ENCODE data around the gene COPG1.
A peak's percentile ranks its signal among the peaks of the same experiment; 100 is the strongest.

The COPG1 gene

GRCh38 chr3:129312671-129313414, 63.4 kb downstream of the COPG1 start:
- no peaks in the 10 kb centered on the region for H3K36me3 ChIP-seq (ENCODE audit: control insufficient read depth in 1 of 2, insufficient read depth in 2 of 2, low read depth in 1 of 2, low read length in 2 of 2)
- no peak overlapping the region for H3K27ac ChIP-seq (ENCODE audit: low read length, poor library complexity, severe bottlenecking)
- no peak overlapping the region for H4K8ac ChIP-seq (ENCODE audit: low read length)
- no peak overlapping the region for H3K14ac ChIP-seq (ENCODE audit: low read length in 2 of 2)
- no peak overlapping the region for H3K23ac ChIP-seq (ENCODE audit: low read length in 2 of 2)
- H2BK120ac ChIP-seq (ENCODE audit: low read depth, low read length) = no peak overlapping the region
- no peak overlapping the region for H2BK15ac ChIP-seq (ENCODE audit: low read depth, poor library complexity, severe bottlenecking)
- H2AK5ac ChIP-seq (ENCODE audit: low read length, severe bottlenecking) = no peak overlapping the region
- no peak overlapping the region for H3K18ac ChIP-seq (ENCODE audit: low read depth in 1 of 2, low read length in 2 of 2)
- H3K27me3 ChIP-seq (ENCODE audit: control insufficient read depth in 1 of 2, insufficient read depth in 1 of 2, low read length in 2 of 2) = no peaks in the 10 kb centered on the region
- no peak overlapping the region for H3K9ac ChIP-seq (ENCODE audit: low read length)
- H3K4me2 ChIP-seq (ENCODE audit: low read length, poor library complexity, severe bottlenecking) = no peak overlapping the region
- no peak overlapping the region for H2AFZ ChIP-seq (ENCODE audit: low read depth, low read length)
- no peak overlapping the region for H2BK12ac ChIP-seq (ENCODE audit: low read length in 2 of 2)
- no peak overlapping the region for H3K4me3 ChIP-seq (ENCODE audit: insufficient read depth in 1 of 2, low read depth in 1 of 2, low read length in 2 of 2)
- DNase-seq = peak; percentile 42
- peaks cover 14% of the 10 kb centered on the region for H3K4me1 ChIP-seq (ENCODE audit: control insufficient read depth, insufficient read depth, low read depth, low read length)
- no peak overlapping the region for H4K91ac ChIP-seq (ENCODE audit: low read length)
- H3K9me3 ChIP-seq (ENCODE audit: control insufficient read depth, low read length) = no peaks in the 10 kb centered on the region
- peaks cover 19% of the 10 kb centered on the region for H3K79me1 ChIP-seq (replicated peaks; ENCODE audit: low read length, poor library complexity, severe bottlenecking)
- H3K4ac ChIP-seq (ENCODE audit: low read depth in 1 of 2, low read length in 2 of 2) = peak overlapping the region in 1 of 2 experiments; percentile 52
- H2BK5ac ChIP-seq (ENCODE audit: low read depth, low read length, poor library complexity, severe bottlenecking) = no peak overlapping the region

- Histone ChIP-seq H3K4me1 (ENCODE audit: control insufficient read depth, insufficient read depth, low read depth, low read length) (peaks cover 14% of the 10 kb centered on the region), H3K23ac (ENCODE audit: low read length in 2 of 2) (no peak overlapping the region), H2BK120ac (ENCODE audit: low read depth, low read length) (no peak overlapping the region), H3K27ac (ENCODE audit: low read length, poor library complexity, severe bottlenecking) (no peak overlapping the region), H2BK15ac (ENCODE audit: low read depth, poor library complexity, severe bottlenecking) (no peak overlapping the region), H2AK5ac (ENCODE audit: low read length, severe bottlenecking) (no peak overlapping the region), H2AFZ (ENCODE audit: low read depth, low read length) (no peak overlapping the region), H3K14ac (ENCODE audit: low read length in 2 of 2) (no peak overlapping the region), H2BK12ac (ENCODE audit: low read length in 2 of 2) (no peak overlapping the region), H4K91ac (ENCODE audit: low read length) (no peak overlapping the region), H3K4me2 (ENCODE audit: low read length, poor library complexity, severe bottlenecking) (no peak overlapping the region), H3K79me1 (replicated peaks; ENCODE audit: low read length, poor library complexity, severe bottlenecking) (peaks cover 21% of the 10 kb centered on the region), H3K18ac (ENCODE audit: low read depth in 1 of 2, low read length in 2 of 2) (no peak overlapping the region), H3K9ac (ENCODE audit: low read length) (no peak overlapping the region), H4K8ac (ENCODE audit: low read length) (no peak overlapping the region), H3K9me3 (ENCODE audit: control insufficient read depth, low read length) (no peaks in the 10 kb centered on the region), H3K4ac (ENCODE audit: low read depth in 1 of 2, low read length in 2 of 2) (no peak overlapping the region), H2BK5ac (ENCODE audit: low read depth, low read length, poor library complexity, severe bottlenecking) (no peak overlapping the region), H3K36me3 (ENCODE audit: control insufficient read depth in 1 of 2, insufficient read depth in 2 of 2, low read depth in 1 of 2, low read length in 2 of 2) (no peaks in the 10 kb centered on the region), H3K4me3 (ENCODE audit: insufficient read depth in 1 of 2, low read depth in 1 of 2, low read length in 2 of 2) (no peak overlapping the region), H3K27me3 (ENCODE audit: control insufficient read depth in 1 of 2, insufficient read depth in 1 of 2, low read length in 2 of 2) (no peaks in the 10 kb centered on the region)
- no peak for DNase-seq
Measured at GRCh38 chr3:129313415-129313664, 63.9 kb downstream of the COPG1 start.

GRCh38 chr3:129313665-129314385, 64.4 kb downstream of the COPG1 start:
- Histone ChIP-seq H2BK15ac (ENCODE audit: low read depth, poor library complexity, severe bottlenecking) (no peak overlapping the region), H3K79me1 (replicated peaks; ENCODE audit: low read length, poor library complexity, severe bottlenecking) (peaks cover 23% of the 10 kb centered on the region), H3K23ac (ENCODE audit: low read length in 2 of 2) (no peak overlapping the region), H2BK5ac (ENCODE audit: low read depth, low read length, poor library complexity, severe bottlenecking) (no peak overlapping the region), H3K4me3 (ENCODE audit: insufficient read depth in 1 of 2, low read depth in 1 of 2, low read length in 2 of 2) (peak overlapping the region in 1 of 2 experiments; percentile 94), H3K4me2 (ENCODE audit: low read length, poor library complexity, severe bottlenecking) (peak overlapping the region; percentile 96), H4K8ac (ENCODE audit: low read length) (peak overlapping the region; percentile 56), H3K14ac (ENCODE audit: low read length in 2 of 2) (no peak overlapping the region), H3K4me1 (ENCODE audit: control insufficient read depth, insufficient read depth, low read depth, low read length) (peaks cover 14% of the 10 kb centered on the region), H3K18ac (ENCODE audit: low read depth in 1 of 2, low read length in 2 of 2) (no peak overlapping the region), H2AFZ (ENCODE audit: low read depth, low read length) (no peak overlapping the region), H2AK5ac (ENCODE audit: low read length, severe bottlenecking) (peak overlapping the region; percentile 13), H2BK12ac (ENCODE audit: low read length in 2 of 2) (no peak overlapping the region), H3K9ac (ENCODE audit: low read length) (peak overlapping the region; percentile 96), H3K27me3 (ENCODE audit: control insufficient read depth in 1 of 2, insufficient read depth in 1 of 2, low read length in 2 of 2) (no peaks in the 10 kb centered on the region), H4K91ac (ENCODE audit: low read length) (no peak overlapping the region), H3K9me3 (ENCODE audit: control insufficient read depth, low read length) (no peaks in the 10 kb centered on the region), H3K4ac (ENCODE audit: low read depth in 1 of 2, low read length in 2 of 2) (peak overlapping the region in 1 of 2 experiments; percentile 30), H3K36me3 (ENCODE audit: control insufficient read depth in 1 of 2, insufficient read depth in 2 of 2, low read depth in 1 of 2, low read length in 2 of 2) (no peaks in the 10 kb centered on the region), H3K27ac (ENCODE audit: low read length, poor library complexity, severe bottlenecking) (no peak overlapping the region), H2BK120ac (ENCODE audit: low read depth, low read length) (no peak overlapping the region)
- 78% methylated on average over 7 of the region's 7 CpGs for WGBS
- peak; percentile 68 for DNase-seq

- WGBS = 4% methylated on average over 45 of the region's 53 CpGs
- H2AFZ ChIP-seq (ENCODE audit: low read depth, low read length) = no peak overlapping the region
- no peak overlapping the region for H4K91ac ChIP-seq (ENCODE audit: low read length)
- no peak overlapping the region for H3K23ac ChIP-seq (ENCODE audit: low read length in 2 of 2)
- H2BK15ac ChIP-seq (ENCODE audit: low read depth, poor library complexity, severe bottlenecking) = peak overlapping the region; percentile 14
- peak overlapping the region; percentile 24 to 69 for H3K4ac ChIP-seq (ENCODE audit: low read depth in 1 of 2, low read length in 2 of 2)
- H2AK5ac ChIP-seq (ENCODE audit: low read length, severe bottlenecking) = peak overlapping the region; percentile 28
- H4K8ac ChIP-seq (ENCODE audit: low read length) = peak overlapping the region; percentile 79
- no peaks in the 10 kb centered on the region for H3K27me3 ChIP-seq (ENCODE audit: control insufficient read depth in 1 of 2, insufficient read depth in 1 of 2, low read length in 2 of 2)
- peaks cover 24% of the 10 kb centered on the region for H3K79me1 ChIP-seq (replicated peaks; ENCODE audit: low read length, poor library complexity, severe bottlenecking)
- peak overlapping the region; percentile 96 for H3K4me2 ChIP-seq (ENCODE audit: low read length, poor library complexity, severe bottlenecking)
- H3K9ac ChIP-seq (ENCODE audit: low read length) = peak overlapping the region; percentile 96
- H2BK120ac ChIP-seq (ENCODE audit: low read depth, low read length) = peak overlapping the region; percentile 24
- no peak overlapping the region for H3K27ac ChIP-seq (ENCODE audit: low read length, poor library complexity, severe bottlenecking)
- DNase-seq = peak; percentile 92
- no peak overlapping the region for H2BK12ac ChIP-seq (ENCODE audit: low read length in 2 of 2)
- H2BK5ac ChIP-seq (ENCODE audit: low read depth, low read length, poor library complexity, severe bottlenecking) = no peak overlapping the region
- peak overlapping the region; percentile 40 to 86 for H3K18ac ChIP-seq (ENCODE audit: low read depth in 1 of 2, low read length in 2 of 2)
- H3K9me3 ChIP-seq (ENCODE audit: control insufficient read depth, low read length) = no peaks in the 10 kb centered on the region
- peaks cover 14% of the 10 kb centered on the region for H3K4me1 ChIP-seq (ENCODE audit: control insufficient read depth, insufficient read depth, low read depth, low read length)
- H3K36me3 ChIP-seq (ENCODE audit: control insufficient read depth in 1 of 2, insufficient read depth in 2 of 2, low read depth in 1 of 2, low read length in 2 of 2) = peaks cover 0 to 1% of the 10 kb centered on the region in 2 experiments
- peak overlapping the region; percentile 89 to 93 for H3K14ac ChIP-seq (ENCODE audit: low read length in 2 of 2)
- H3K4me3 ChIP-seq (ENCODE audit: insufficient read depth in 1 of 2, low read depth in 1 of 2, low read length in 2 of 2) = peak overlapping the region; percentile 80 to 94
Measured at GRCh38 chr3:129314386-129315222, 65.2 kb downstream of the COPG1 start.
